Cerebellar nuclear complex (tissue), 1 donor: Measurements from ENCODE around the gene CEMP1.
"Not testable (repeated sequence)": the region's sequence is repeated elsewhere in the genome, so short reads cannot be mapped to it uniquely, and the experiment has no call there.

Experiments used
- DNase-seq, 2 experiments: peaks; one replicate each; lab custom pipeline; 2025; lab: John Stamatoyannopoulos, UW

CEMP1 gene

GRCh38 chr16:2535625-2536013, 4.4 kb upstream of the CEMP1 start:
- DNase-seq, result no peak

GRCh38 chr16:2534335-2534734, 3.1 kb upstream of the CEMP1 start:
- DNase-seq, result not testable (repeated sequence)

- no peak for DNase-seq
Measured at GRCh38 chr16:2533912-2534311, 2.7 kb upstream of the CEMP1 start.

- DNase-seq, result not testable (repeated sequence)
Measured at GRCh38 chr16:2533142-2533755, 2.0 kb upstream of the CEMP1 start.

- DNase-seq, result peak in 1 of 2 experiments; percentile 38
Measured at GRCh38 chr16:2532494-2533141, 1.4 kb upstream of the CEMP1 start.

GRCh38 chr16:2531696-2532493, 687 bp upstream of the CEMP1 start:
- DNase-seq, result peak; percentile 81

GRCh38 chr16:2530629-2531318, 434 bp downstream of the CEMP1 start:
- DNase-seq, result no peak

GRCh38 chr16:2529961-2530628, 1.1 kb downstream of the CEMP1 start:
- no peak for DNase-seq

- no peak for DNase-seq
Measured at GRCh38 chr16:2529061-2529931, 1.9 kb downstream of the CEMP1 start.

GRCh38 chr16:2528161-2529060, 2.8 kb downstream of the CEMP1 start:
- DNase-seq, result no peak

- DNase-seq, result no peak
Measured at GRCh38 chr16:2527784-2528100, 3.5 kb downstream of the CEMP1 start.

GRCh38 chr16:2527071-2527783, 4.0 kb downstream of the CEMP1 start:
- no peak for DNase-seq

- no peak for DNase-seq
Measured at GRCh38 chr16:2526135-2526534, 5.1 kb downstream of the CEMP1 start.

- DNase-seq, result no peak
Measured at GRCh38 chr16:2524339-2524938, 6.8 kb downstream of the CEMP1 start.

GRCh38 chr16:2523801-2524231, 7.4 kb downstream of the CEMP1 start:
- DNase-seq, result no peak

- DNase-seq, result no peak
Measured at GRCh38 chr16:2520784-2521531, 10.2 kb downstream of the CEMP1 start.

- DNase-seq, result peak in 1 of 2 experiments; percentile 20
Measured at GRCh38 chr16:2520097-2520783, 11.0 kb downstream of the CEMP1 start, which contains the start of gene AMDHD2. Gene AMDHD2 (plus strand): TSS chr16:2520371. CDS start chr16:2520459, 88 bp downstream.
